ENCODE measurements around the gene ARFGEF2.

The ARFGEF2 gene

DNA sequence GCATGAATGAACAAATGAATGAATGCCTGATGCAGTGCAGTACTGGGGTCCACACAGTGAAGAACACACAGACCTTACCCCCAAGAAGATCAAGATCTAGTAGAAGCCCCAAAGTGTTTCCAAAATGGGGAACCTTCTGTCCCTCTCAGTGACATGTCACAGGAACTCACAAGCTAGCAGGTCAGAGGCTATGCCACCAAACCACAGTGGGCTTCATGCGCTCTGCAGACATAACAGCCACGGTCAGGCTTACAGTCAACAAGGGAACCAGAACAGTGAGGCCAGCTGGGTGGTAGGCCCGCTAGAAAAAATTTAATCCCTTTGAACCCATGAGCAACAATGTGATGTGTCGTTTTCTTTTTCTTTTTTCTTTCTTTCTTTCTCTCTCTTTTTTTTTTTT lies 20.2 kb upstream of the ARFGEF2 start:
- DNase-seq = no peak

DNA sequence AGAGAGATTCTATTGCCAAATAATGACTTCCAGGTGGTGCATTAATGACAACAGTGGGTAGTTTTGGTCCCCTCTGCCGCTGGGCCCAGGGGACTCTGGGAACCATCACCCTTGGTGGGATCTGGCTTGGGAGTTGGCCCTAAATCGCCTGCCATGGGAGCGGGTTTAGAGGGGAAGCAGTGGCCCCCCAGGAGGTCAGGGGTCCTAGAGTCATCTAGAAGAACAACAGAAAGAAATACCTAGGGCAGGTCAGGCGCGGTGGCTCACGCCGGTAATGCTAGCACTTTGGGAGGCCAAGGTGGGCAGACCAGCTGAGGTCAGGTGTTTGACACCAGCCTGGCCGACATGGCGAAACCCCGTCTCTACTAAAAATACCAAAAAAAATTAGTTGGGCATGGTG lies 17.8 kb upstream of the ARFGEF2 start:
- DNase-seq = no peak

DNA sequence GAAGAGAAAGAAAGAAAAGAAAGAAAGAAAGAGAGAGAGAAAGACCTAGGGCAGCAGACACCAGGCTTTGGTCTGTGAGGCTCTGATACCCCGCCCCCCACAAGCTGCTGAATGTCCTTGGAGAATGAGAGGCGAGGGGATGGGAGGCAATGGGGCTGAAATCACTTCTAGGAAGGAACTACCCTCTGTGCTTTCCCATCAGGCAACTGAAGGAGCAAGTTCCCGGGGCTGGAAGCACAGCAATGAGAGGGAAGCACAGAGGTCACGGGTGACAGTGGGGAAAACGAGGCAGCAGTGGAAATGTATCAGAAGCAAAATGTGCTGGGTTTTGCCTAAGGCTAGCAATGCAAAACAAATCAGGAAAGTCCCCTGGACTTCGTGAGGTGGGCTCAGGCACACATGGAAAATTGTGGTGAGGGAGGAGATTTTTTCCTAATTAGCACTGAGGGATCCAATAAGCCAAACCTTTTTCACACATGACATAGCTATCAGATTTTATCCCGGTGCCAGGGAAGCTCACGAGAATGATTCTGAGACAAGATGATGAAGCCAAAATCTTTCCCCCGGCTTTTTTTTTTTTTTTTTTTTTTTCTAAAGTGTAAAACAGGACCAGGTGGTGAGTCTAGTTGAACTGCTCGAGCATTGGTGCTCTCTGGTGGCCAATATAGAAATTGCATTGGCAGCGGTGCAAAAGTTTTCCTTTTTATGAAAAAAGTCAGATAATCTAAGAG lies 16.8 kb upstream of the ARFGEF2 start:
- peak; percentile 85 for DNase-seq

DNA sequence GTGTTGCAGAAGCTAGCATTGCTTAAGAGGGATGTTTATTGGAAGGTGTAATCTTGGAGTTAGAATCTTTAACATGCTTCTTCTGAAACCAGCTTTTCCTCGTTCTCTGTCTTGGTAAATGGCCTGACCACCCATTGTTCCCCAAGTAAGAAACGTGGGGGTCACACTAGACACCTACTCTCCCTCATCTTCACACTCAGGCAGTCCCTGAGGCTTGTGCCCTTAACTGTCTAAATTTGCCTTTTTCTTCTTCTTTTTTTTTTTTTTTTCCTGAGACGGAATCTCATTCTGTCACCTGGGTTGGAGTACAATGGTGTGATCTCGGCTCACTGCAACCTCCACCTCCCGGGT lies 16.2 kb upstream of the ARFGEF2 start:
- no peak for DNase-seq

DNA sequence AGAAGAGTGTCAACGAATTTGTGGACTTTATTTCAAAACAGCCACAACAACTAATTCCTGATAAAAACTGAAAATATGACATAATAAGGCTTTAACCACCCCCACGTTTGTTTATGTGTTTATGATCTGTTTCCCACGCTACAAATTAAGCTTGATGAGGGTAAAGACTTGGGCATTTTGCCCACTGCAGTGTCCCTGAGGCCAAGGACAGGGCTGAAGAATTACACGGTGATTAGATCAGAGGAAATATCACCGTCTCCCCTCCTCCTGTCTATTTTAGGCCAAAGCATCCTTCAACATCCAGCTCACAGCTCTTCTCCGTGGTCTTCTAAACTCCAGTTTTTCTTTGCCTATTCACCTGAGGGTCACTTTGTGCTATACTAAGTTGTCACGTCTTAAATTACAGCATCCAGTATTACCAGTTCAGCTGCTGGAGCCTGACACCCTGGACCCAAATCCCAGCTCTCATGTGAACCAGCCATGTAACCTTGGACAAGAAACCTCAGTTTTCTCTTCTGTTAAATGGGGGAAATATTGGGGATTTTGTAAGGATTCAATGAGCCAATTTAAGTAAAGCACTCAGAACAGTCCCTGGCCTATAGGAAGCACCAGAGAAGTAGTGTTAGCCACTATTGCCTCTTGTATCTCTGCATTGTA lies 15.2 kb upstream of the ARFGEF2 start:
- DNase-seq = no peak

DNA sequence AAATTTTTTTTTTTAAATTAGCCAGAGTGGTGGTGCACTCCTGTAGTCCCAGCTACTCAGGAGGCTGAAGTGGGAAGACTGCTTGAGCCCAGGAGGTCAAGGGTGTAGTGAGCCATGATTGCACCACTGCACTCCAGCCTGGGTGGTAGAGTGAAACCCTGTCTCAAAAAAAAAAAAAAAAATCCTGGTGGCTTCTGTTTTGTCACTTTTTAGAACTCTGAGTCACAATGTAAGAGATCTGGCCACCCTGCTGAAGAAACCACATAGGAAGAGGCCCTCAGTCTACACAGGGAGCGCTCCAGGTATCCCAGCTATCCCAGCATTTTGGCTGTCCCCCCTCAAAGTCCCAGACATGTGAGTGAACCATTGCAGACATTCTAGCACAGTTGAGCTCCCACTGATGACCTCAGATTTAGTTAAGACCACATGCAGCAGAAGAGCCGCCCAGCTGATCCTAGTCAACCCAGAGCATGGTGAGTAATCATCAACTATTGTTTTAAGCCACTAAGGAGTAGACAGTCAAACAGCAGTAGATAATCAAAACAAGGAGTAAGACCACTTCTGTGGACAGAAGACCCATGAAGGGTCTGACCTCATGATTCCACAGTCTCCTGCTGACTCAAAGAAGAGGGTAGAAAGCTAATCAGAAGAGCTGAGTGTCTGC lies 12.7 kb upstream of the ARFGEF2 start:
- no peak for DNase-seq

DNA sequence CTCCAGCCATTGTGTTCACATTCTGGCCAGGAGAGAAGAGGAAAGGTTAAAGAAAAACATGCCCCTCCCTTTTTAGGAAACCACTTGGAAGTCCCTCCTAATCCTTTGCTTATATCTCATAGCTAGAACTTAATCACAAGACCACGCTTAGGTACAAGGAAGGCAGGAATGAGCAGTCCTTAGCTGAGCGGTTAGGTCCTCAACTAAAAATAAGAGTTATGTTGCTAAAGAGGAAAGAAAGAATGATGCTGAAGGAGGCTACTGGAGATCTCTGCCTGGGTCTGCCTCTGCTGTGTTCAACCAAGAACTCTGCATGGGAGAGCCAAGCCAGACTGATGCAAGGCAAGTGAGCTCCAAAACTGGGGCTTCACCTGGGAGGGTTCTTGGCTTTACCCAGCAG lies 11.6 kb upstream of the ARFGEF2 start:
- no peak for DNase-seq

DNA sequence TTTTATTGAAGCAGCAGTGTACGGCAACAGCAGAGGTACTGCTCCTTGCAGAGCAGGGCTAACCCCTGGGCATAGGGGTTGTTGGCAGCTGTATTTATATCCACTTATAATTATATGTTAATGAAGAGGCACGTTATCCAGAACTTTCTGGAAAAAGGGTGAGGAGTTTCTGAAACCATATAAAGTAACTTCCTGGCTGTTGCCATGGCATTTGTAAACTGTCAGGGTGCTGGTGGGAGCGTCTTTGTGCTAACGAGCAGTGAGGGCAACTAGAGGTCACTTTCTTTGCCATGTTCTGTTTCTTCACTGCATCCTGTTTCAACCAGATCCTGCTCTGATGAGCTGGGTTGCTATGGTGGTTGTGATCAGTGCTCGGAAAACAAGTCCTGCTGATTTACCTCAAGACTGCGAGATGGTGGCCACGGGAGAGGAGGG lies 11.1 kb upstream of the ARFGEF2 start:
- no peak for DNase-seq

DNA sequence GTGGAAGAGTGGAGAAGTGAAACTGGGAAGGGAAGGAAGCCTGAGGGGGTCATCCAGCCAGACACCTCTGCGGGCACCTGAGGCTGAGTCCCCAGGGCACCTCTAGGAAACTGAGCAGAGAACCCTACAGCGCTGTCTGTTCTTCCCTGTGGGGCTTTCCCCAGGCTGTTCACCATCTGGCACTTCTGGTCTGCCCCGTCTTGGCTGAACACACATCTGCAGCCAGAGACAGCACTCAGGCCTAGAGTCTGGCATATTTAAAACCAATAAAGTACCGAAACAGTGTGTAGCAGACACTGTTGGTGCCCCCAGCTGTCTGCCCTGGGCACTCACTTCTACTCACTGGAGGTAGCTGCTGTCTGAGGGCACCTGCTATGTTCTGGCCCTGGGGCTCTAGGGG lies 9.4 kb upstream of the ARFGEF2 start:
- DNase-seq = peak; percentile 76

DNA sequence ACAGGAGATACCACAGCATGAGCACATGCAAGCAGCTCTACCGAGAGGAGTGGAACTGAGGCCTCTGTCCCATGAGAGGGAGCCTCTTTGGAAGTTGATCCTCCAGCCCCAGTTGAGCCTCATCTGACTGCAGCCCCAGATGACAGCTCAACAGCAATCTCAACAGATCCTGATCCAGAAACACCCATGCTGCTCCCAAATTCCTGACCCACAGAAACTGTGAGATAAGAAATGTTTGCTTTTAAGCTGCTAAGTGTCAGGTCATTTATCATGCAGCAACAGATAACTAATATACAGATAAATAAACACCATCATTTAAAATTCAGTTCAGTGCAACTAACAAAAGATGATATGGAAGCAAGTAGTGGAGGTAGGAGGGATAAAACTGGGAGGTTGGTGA lies 4.8 kb upstream of the ARFGEF2 start:
- no peak for DNase-seq

DNA sequence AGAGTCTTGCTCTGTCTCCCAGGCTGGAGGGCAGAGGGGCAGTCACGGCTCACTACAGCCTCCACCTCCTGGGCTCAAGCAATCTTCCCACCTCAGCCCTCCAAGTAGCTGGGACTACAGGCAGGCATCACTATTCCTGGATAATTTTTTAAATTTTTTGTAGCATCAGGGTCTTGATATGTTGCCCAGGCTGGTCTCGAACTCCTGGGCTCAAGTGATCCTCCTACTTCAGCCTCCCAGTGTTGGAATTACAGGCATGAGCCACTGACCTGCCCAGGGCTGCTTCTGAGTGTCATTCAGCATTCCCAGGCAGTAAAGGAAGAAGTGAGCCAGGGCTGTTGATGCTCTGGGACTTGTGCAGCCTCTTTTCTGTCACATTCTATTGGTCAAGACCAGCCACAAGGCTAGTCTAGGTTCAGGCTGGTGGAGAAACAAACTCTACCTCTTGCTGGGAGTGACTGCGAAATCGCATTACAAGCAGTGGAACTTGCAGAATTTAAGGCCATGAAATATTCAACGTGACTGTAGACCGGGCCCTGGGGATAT lies 2.1 kb upstream of the ARFGEF2 start:
- no peak for DNase-seq

DNA sequence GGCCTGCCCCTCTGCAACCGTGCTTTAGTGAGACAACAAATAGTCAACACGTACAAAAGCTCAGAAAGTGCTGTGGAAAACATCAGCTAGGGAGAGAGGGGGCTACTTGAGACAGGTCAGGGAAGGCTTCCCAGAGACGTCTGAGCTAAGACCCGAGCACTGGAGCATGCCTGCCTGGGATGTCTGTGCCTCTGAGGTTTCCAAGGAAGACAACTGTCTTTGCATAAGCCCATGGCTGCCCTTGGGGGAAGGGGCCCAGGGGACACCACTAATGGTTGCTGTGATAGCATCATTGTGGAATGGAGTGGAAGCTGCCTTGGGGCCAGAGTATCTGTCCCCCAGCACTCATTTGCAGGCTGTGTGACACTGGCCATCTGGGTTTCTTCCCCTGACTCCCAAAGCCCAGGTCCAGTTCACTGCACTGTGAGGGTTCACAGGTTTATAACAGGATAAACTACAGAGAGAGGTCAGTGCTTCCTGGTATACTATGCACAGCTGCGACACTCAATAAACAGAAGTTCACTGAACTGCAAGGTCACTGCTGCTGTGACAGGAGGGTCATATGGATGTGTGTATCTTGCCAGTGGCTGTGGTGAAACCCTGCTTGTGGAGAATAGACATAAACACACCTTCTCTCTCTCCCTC lies 1.5 kb upstream of the ARFGEF2 start:
- DNase-seq = no peak

DNA sequence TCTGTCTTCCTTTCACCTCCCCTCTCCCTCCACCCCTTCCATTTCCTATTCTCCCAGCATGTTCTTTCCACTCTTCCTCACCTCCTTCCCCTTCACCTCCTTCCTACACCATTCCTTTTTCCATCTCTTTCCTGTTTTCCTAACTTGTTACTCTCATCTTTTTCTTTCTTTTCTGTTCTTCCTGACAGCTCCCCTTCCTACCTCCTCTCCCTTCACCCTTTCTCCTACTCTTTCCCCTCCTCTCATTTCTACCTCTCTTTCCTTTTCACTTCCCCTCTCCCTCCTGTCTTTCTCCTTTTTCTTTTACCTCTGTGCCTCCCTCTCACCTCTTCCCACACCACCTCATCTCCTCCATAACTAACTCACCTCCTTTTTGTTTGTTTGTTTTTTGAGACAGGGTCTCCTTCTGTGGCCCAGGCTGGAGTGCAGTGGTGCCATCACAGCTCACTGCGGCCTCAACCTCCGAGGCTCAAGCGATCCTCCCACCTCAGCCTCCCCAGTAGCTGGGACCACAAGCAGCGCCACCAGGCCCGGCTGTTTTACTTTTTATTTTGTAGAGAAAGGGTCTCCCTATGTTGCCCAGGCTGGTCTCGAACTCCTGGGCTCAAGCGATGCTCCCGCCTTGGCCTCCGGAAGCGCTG lies 864 bp upstream of the ARFGEF2 start:
- DNase-seq = no peak

DNA sequence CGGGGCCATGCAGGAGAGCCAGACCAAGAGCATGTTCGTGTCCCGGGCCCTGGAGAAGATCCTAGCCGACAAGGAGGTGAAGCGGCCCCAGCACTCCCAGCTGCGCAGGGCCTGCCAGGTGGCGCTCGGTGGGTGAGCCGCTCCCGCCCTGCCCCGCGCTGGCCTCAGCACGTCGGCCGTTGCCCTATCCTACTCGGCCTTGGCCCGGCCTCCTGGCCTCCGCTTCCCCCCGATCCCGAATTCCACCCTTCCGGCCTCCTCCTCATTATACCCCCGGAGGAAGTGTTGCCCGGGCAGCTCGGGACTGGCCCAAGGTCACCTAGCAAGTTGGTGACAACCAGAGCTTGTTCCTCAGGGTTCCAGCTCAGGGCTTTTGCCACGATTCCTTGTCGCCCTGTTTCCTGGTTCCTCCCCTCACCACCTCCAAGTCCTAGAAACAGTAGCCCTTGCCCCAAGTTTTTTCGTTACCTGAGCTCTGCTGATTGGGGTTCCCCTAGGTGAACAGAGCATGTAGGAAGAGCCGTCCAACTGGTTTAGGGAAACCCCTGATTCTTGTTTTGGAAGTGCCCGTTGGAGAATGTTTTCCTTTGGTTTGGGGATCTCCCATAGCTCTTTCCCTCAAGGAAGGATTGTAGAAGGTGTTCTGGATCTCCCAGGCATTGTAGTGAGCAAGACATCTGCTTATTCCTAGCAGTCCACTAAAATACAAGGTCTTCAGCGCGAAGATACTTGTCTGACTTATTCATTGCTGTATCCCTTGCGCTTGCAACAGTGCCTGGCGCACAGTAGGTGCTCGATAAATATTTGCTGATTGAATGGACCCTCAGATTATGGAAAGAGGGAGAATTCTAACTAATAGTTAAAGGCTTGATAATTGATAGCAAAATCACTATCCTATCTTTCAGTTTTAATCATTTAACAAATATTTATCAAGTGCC lies 641 bp downstream of the ARFGEF2 start:
- DNase-seq = no peak

DNA sequence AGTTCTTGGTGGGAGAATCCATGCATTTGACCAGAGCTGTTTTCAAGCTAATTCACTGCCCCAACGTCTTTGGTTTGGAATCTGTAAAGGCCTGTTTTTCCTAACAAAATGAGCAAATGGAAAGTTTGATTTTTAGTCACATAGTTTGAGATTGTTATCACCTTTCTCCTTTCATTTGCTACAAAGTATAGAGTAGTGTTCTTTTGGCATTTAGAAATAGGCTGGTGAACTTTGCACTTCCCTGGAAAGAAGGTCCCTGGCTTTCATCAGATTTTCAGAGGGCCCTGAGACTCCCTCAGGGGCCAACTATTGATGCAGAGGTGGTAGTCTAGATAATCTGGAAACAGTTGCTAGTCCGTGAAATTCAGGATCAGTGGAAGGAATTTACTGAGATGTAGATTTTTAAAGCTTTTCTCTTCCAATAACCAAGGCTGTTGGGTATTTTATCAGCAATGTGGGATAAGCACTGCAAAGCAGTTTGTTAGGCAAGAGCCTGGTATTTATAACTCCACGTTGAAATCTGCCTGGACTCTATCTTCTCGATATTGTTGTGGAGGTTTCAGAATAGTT lies 1.7 kb downstream of the ARFGEF2 start:
- no peak for DNase-seq

DNA sequence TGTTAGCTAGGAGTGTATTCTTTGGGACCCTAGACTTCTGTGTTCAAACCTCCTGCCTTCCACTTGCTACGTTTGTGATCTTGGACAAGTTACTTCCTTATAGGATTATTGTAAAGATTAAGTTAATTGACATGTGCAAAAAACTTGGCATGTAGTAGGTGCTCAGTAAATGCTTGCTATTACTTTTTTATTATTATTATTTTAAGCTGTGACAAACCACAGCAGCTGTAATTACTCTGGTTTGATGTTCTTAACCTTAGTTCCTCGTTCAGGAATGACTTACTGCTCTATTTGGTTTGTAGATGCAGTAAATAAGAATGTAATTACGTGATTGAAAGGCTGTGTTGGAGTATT lies 3.2 kb downstream of the ARFGEF2 start:
- DNase-seq = no peak

DNA sequence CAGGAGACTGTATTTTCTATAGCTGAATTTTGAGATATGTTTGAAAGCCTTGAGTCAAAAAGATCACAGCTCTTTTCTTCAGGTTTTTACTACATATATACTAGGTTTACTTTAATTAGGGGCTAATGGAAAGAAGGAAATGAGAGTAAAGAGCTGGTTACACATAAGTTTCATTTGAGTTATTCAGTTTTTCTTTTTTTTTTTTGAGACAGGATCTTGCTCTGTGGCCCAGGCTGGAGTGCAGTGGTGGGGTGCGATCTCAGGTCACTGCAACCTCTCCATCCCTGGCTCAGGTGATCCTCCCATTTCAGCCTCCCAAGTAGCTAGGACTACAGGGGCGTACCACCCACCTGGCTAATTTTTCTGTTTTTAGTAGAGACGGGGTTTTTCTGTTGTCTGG lies 4.8 kb downstream of the ARFGEF2 start:
- DNase-seq = no peak

DNA sequence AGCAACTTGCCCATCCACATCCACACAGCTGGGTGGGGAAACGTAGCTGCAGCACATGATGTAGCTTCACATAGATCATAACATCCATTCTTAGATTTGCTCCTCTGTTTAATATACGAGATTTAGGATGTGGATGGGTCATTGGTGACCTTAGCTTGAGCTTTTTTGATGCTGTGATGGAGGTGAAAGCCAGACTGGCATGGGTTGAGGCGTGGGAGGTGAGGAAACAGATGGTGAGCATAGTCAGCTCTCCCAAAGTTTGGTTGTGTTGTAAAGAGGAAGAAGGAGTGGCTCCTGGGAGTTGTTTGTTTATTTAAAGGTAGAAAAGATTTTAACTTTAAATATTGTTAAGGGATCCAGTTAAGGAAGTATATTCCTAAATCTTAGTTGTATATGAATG lies 5.3 kb downstream of the ARFGEF2 start:
- DNase-seq = no peak

DNA sequence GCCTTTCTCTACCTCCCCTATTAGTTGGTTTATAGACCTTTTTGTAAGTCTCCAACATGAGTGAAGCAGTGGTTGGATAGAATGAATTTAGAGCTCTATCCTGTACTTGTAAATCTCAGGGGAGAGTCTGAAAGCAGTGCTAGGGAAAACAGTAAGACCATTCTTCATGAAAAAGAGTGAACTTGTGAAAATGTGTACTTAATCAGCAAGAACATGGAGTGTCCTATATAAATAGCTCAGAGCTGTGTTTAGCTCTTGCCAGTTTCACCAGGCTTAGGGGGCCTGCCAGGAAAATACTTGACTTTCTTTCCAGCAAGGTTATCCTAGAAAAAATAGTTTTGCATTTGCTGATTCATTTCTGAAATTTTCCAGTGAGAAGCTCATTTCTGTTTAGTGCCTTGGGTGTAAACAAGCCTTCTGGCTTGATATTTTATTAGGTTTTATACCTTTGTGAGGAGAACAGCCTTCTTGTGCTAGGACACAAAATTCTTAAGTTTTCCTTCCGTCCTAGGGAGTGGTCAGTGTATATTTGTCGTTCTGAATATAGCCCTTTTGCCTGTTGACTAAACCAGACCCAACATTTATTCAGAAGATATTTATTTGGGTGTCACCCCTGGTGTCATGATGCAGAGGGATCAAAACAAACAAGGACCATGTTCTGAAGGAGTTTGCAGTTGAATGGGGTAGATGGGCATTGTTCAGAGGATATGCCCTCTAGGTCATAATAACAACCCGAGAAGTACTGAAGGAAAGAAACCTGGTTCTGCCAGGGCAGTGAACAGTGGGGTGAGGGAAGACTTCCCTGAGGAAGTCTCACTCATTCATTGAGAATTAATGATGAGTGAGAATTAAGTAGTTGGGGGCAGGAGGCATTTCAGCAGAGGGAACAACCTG lies 7.6 kb downstream of the ARFGEF2 start:
- no peak for DNase-seq

DNA sequence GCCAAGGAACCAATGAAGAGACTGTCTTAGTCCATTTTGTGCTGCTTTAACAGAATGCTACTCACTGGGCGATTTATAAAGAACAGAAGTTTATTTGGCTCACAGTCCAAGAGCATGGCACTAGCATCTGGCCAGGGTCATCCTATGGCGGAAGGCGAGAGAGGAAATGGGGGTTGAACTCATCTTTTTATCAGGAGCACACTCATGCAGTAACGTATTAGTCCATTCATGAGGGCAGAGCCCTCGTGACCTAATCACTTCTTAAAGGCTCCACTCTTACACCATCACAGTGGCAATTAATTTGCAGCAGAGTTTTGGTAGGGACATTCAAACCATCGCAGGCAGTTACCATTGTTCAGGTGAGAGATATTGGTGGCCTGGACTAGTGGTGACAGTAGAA lies 8.5 kb downstream of the ARFGEF2 start:
- no peak for DNase-seq

DNA sequence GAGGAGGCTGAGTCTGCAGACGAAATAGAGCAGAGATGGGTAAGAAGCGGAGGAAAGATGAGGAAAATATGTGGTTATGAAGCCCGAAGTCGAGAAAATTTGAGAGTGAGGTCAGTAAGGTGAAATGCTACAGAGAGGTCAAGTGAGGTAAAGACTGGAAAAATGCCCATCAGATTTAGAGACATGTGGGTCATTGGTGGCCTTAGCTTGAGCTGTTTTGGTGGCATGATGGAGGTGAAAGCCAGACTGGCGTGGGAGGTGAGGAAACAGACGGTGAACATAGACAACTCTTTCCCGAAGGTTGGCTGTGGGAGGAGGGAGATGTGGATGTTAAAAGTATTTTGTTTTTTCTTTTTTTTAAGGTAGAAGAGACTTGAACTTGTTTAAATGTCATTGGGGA lies 9.4 kb downstream of the ARFGEF2 start:
- no peak for DNase-seq
